KOPT-K1 (cell line): ENCODE results near the gene SFTA2.
"Not testable (repeated sequence)": the region's sequence is repeated elsewhere in the genome, so short reads cannot be mapped to it uniquely, and the experiment has no call there.

Source experiments
- H3K27ac ChIP-seq: fragments of 200-600 bp; sonication (generic); 2 replicates; pipeline ENCODE4 v1.5.1; 2016; ENCODE audit warnings: antibody characterized with exemption, mild to moderate bottlenecking, low read depth, low read length; ENCODE audit not compliant: poor library complexity, severe bottlenecking
- H3K36me3 ChIP-seq: fragments of 200-600 bp; sonication (generic); 2 replicates; pipeline ENCODE4 v1.5.1; 2017; ENCODE audit warnings: antibody characterized with exemption, mild to moderate bottlenecking, low read length, moderate library complexity; ENCODE audit not compliant: insufficient read depth
- H3K9me3 ChIP-seq: fragments of 200-600 bp; sonication (generic); 2 replicates; pipeline ENCODE4 v1.5.1; 2017; ENCODE audit warnings: antibody characterized with exemption, low read length, mild to moderate bottlenecking; ENCODE audit not compliant: insufficient read depth, poor library complexity, severe bottlenecking

The SFTA2 gene

DNA sequence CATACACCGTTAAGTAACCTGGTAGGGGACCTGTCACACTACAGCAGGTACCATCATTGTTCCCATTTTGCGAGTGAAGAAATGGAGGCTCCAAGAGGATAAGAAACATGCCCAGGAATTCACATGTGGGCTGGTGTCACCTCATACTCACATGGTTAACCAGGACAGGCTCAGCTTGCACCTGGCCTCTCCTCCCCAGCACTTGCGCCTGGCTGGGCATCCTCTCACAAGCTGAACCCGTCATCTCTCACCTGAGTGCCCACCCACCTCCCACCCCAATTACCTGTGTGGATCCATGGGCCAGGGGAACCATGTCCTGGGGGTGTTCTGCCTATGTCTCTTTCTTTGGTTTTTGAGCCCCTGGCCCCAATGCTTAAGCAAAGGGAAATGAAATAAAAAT is 1.5 kb downstream of the SFTA2 start:
- Histone ChIP-seq H3K27ac (no peak overlapping the region), H3K36me3 (peaks cover 34% of the 10 kb centered on the region), H3K9me3 (peaks cover 8% of the 10 kb centered on the region)

DNA sequence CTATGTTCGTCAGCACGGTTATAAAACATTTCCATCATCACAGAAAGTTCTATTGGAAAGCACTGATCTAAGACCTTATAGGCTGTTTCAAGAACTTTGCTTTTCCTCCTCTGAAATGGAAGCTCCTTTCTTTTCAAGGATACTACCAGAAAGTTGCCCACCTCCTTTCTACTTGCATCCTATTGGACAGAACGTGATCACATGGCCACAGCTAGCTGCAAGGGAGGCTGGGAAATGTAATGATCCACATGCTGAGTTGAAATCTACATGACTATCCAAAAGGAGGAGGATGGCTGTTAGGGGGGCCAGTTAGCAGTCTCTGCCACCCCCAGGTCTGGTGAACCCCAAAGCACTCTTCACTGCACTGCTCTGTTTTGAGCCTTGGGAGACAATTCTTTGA is 3.3 kb downstream of the SFTA2 start:
- H3K27ac ChIP-seq = no peak overlapping the region
- peaks cover 8% of the 10 kb centered on the region for H3K9me3 ChIP-seq
- H3K36me3 ChIP-seq = peaks cover 51% of the 10 kb centered on the region

DNA sequence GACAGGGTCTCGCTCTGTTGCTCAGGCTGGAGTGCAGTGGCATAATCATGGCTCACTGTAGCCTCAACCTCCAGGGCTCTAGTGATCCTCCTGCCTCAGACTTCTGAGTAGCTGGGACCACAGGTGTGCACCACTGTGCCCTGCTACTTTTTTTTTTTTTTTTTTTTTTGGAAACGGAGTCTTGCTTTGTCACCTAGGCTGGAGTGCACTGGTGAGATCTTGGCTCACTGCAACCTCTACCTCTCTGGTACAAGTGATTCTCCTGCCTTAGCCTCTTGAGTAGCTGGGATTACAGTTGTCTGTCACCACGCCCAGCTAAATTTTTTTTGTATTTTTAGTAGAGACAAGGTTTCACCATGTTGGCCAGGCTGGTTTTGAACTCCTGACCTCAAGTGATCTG is 4.9 kb downstream of the SFTA2 start:
- not testable (repeated sequence) for H3K9me3 ChIP-seq, H3K27ac ChIP-seq
- peaks cover 67% of the 10 kb centered on the region for H3K36me3 ChIP-seq

DNA sequence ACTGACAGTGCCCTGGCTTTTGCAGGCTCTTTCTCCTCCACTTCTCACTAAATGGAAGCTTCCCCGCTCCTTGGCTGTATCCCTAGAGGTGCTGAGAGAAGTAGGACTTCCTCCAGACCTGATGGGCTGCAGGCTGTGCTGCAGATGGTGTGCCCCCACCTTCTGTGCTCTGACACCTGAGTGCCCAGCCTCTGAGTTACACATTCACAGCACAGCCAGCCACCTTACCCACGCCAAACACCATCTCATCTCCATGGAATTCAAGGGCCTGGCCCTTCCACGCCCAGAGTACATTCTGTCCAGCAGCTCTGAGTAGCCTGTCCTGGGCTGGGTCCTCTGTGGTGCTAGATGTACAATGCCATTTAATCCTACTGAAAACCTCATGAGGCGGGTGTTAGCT is 5.3 kb downstream of the SFTA2 start:
- Histone ChIP-seq H3K9me3 (peaks cover 8% of the 10 kb centered on the region), H3K36me3 (peaks cover 72% of the 10 kb centered on the region), H3K27ac (no peak overlapping the region)

DNA sequence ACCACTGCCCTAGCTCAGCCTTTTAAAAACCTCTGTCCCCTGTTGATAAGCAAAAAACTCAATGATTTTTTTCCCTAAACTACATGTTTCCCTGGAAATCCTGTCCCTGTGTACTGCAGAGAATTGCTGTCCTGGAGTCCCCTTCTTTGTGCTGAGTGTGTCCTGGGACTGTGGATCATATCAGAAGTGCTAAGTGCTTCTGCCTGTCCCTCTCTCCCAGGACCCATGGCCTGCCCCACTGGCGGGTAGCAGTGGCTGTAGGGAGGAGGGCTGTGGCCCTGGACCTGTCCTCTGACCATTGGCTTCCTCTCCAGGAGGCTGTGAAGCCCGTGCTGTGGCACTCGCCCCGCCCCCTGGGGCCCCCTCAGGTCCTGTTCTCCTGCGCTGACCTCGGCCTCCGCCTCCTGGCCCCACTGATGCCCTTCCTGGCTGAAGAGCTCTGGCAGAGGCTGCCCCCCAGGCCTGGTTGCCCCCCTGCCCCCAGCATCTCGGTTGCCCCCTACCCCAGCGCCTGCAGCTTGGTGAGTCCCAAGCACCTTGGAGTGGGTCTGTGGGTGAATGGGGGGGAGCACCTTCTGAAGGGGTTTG is 7.8 kb downstream of the SFTA2 start:
- H3K36me3 ChIP-seq = peaks cover 96% of the 10 kb centered on the region
- not testable (repeated sequence) for H3K9me3 ChIP-seq, H3K27ac ChIP-seq

DNA sequence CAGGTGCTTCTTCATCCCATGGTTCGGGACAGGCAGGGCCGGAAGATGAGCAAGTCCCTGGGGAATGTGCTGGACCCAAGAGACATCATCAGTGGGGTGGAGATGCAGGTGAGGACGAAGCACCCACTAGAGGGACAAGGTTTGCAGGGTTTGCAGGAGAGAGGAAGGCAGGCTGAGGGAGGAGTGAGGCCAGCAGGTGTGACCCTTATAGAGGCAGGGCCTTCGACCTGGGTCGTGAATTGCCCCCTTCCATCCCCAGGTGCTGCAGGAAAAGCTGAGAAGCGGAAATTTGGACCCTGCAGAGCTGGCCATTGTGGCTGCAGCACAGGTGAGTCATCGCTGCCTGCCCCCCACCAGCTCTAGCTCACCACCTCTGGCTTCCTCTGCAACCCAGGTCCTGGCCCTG is 9.5 kb downstream of the SFTA2 start:
- H3K36me3 ChIP-seq = peaks cover 97% of the 10 kb centered on the region
- H3K27ac ChIP-seq = no peak overlapping the region

DNA sequence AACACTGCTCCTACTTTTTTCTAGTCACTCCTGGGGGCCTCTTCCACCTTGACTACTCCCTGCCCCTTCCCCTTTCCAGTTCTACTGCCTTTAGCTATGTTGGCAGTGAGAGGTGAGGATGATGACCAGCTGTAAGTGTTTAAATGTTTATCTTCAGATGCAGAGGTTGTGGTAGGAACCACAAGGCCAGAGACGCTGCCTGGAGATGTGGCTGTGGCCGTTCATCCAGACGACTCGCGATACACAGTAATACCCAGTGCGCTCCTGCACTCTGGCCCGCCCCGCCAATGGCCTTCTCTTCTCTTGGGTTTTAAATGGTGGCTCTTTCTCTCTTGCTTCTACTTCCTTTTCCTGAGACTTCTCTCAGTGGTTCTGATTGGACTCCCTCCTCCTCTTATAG is 13.3 kb downstream of the SFTA2 start:
- H3K9me3 ChIP-seq = no peaks in the 10 kb centered on the region
- H3K36me3 ChIP-seq = peaks cover 80% of the 10 kb centered on the region
- H3K27ac ChIP-seq = no peak overlapping the region

More for the DNA sequence above, 9.5 kb downstream of the SFTA2 start:
- H3K9me3 ChIP-seq = no peaks in the 10 kb centered on the region

DNA sequence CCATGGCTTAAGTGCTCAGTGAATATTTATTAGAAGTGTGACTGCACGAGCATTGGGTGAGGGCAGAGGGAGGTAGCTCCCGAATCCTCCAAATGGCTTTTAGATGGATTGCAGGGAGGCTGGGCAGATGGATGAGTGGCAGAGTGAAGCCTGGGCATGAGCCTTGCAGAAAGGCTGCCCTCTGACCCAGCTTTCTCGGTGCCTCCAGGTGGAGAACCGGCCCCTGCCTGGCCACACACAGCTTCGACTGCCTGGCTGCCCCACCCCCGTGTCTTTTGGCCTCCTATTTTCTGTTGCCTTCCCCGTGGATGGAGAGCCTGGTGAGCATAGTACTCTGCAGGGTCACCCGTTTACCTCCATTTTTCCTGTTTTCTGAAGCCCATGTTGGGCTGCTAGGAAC is 14.5 kb downstream of the SFTA2 start:
- H3K27ac ChIP-seq = no peak overlapping the region
- H3K9me3 ChIP-seq = no peaks in the 10 kb centered on the region
- H3K36me3 ChIP-seq = peaks cover 78% of the 10 kb centered on the region

DNA sequence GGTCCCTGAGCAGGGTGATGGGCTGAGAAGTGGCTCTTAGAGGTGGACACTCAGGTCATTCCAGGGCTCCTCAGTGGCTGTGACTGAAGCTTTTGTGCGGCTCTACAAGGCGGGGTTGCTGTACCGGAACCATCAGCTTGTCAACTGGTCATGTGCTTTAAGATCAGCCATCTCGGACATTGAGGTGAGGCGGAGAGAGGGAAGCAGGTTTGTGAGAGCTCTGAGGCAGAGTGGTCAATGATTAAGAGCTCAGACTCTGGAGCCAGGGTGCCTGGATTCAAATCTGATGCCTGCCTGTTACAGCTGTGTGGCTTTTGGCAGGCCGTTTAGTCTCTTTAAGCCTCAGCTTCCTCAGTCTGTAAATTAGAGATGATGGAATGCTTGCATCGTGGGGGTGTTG is 14.9 kb downstream of the SFTA2 start:
- H3K27ac ChIP-seq = no peak overlapping the region
- no peaks in the 10 kb centered on the region for H3K9me3 ChIP-seq
- H3K36me3 ChIP-seq = peaks cover 78% of the 10 kb centered on the region

DNA sequence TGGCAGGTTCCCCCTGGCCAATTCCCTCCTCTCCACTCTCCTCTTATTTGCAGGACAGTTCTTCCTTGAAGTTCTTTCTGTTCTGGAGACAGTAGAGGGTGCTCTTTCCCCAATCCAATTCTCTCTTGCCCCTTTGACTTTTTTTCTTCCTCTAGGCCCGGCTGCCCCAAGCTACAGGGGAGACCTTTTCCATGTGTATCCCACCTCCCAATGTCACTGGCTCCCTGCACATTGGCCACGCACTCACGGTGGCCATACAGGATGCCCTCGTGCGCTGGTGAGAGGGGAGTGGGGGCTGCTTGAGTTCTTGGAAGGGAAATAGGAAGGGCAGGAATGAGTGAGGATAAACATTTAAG is 16.4 kb downstream of the SFTA2 start:
- Histone ChIP-seq H3K36me3 (peaks cover 78% of the 10 kb centered on the region), H3K27ac (peak overlapping the region; percentile 82), H3K9me3 (no peaks in the 10 kb centered on the region)

DNA sequence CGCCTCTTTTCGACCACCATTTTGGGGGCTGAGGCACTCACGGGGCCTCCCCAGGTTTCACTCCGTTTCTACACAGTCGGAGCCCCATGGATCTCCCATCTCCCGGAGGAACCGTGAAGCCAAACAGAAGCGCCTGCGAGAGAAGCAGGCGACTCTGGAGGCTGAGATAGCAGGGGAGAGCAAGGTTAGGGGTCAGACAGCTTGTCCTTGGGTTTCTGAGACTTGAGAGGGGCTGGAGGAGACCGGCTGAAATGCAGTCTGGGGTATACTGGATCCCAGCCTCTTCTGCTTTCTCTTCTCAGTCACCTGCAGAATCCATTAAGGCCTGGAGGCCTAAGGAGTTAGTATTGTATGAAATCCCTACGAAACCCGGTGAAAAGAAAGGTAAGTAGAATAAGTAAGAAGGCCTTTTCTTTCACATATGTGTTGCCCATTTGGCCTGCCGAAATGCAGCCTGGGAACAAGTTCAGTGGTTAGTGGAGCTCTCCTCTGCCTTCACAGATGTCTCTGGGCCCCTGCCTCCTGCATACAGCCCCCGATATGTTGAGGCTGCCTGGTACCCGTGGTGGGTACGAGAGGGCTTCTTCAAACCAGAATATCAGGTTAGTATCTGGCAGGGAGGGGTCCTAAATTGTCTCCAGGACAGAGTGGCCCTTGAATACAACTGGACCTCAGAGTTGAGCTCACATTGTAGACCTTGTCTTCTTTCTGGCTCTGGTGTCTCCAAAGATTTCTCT is 16.9 kb downstream of the SFTA2 start:
- no peaks in the 10 kb centered on the region for H3K9me3 ChIP-seq
- peaks cover 78% of the 10 kb centered on the region for H3K36me3 ChIP-seq
- H3K27ac ChIP-seq = peak overlapping the region; percentile 82

DNA sequence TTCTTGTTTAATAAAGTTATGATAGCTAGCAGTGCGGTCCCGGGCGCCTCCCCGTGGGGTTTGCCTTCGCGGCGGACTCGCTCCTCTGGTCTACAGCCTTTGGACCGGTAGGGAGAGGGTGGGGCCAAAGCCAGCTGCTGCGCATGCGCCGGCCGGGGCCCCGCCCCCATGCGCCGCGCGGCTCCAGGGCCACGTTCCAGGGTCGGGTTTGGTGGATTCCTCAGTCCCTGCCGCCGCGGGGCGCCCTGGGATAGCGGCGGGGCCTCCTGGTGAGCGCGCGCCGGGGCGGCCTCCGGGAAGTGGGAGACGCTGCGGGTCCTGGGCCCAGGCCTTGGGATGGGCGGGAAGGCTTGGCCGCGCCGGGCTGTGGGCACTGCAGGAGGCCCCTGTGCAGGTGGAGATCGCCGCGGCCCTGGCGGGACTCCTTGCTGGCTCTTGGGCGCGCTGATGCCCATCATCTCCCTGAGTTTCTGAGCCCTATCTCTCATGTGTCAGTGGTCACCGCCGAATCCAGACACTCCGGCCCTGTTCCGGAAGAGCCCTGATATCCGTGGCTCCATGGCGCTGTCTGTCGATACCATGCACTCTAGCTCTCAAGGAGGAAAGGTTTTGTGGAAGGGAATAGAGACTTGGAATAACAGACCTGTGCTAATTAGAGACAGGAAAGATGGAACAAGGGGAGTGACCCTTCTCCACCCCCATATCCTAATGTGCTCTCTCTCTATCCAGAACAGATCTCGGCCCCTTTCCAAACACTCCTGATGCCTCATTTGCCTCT is 17.7 kb downstream of the SFTA2 start, which contains the start of gene VARS2:
Gene VARS2, plus strand, starts transcription at position 163 of the 778 bp plus-strand sequence. Its CDS starts 599 bp downstream, at position 762.
- peak within 1 kb of the TSS; percentile 82 for H3K27ac ChIP-seq
- H3K36me3 ChIP-seq = peaks cover 76% of the 10 kb centered on the region
- no peaks in the 10 kb centered on the region for H3K9me3 ChIP-seq

DNA sequence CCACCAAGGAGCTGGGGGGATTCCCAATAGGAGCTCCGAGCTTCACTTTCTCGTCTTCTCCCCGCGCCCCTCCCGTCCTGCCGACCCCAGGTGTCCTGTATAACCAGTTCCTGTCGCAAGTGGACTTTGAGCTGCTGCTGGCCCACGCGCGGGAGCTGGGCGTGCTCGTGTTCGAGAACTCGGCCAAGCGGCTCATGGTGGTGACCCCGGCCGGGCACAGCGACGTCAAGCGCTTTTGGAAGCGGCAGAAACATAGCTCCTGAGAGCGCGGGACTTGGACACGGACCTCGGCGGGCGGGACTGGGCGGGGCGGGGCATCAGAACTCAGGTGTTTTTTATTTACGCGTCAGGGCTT is 18.3 kb downstream of the SFTA2 start:
- no peaks in the 10 kb centered on the region for H3K9me3 ChIP-seq

DNA sequence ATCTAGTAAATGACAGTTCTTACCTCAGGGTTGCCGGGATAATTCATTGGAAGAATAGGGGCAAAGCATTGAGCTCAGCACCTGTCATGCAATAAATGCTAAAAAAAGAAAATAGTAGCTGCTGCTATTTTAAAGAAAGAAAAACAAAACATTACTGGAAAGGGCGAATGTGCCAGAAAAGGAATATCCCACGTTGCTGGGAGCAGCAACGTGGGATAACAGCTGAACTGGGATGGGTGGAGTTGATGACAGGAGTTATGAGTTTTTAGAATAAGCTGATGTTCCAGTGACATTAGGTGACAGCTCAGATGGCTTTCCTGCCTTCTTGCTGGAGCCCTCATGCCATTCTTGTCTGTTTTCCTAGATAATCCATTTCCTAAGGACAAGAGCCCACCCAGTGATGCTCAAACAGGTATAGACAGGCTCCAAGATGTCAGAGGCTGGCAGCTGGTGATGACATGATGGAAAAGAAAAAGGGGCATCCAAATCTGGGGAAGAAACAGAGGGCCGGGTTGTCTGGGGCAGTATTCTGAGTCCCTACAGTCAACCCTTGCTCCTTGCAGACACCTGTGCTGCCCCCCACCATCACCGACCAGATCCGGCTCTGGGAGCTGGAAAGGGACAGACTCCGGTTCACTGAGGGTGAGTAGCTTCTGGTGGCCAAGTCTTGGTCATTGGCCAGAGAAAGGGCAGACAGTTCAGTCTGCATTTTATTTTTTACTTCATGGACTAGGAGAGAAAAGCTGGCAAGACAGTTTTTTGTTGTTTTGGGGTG is 19.0 kb downstream of the SFTA2 start:
- Histone ChIP-seq H3K9me3 (no peaks in the 10 kb centered on the region), H3K27ac (no peak overlapping the region), H3K36me3 (peaks cover 64% of the 10 kb centered on the region)

More for the DNA sequence above, 18.3 kb downstream of the SFTA2 start:
- Histone ChIP-seq H3K36me3 (peaks cover 72% of the 10 kb centered on the region), H3K27ac (peak overlapping the region; percentile 82)

DNA sequence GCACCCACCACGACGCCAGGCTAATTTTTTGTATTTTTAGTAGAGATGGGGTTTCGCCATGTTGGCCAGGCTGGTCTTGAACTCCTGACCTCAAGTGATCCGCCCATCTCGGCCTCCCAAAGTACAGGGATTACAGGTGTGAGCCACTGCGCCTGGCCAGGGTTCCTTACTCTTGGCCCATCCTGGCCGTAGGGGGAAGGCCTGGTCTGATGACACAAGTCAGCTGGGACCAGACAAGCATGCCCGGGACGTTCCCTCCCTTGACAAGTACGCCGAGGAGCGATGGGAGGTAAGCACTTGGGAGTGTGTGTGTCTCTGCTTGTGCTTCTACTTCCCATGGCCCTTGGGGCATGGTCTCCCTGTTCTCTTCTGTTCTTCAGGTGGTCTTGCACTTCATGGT is 21.5 kb downstream of the SFTA2 start:
- peaks cover 42% of the 10 kb centered on the region for H3K36me3 ChIP-seq
- not testable (repeated sequence) for H3K27ac ChIP-seq, H3K9me3 ChIP-seq
